ENCODE measurements around the gene POLR2M. TPM values are rescaled to one million over a fixed set of nuclear protein-coding genes. Genes with fewer than 3 reads are reported as not detected.

The POLR2M gene
- polyA plus RNA-seq, 1 donor from 2014 or later, result 45.1 TPM

DNA sequence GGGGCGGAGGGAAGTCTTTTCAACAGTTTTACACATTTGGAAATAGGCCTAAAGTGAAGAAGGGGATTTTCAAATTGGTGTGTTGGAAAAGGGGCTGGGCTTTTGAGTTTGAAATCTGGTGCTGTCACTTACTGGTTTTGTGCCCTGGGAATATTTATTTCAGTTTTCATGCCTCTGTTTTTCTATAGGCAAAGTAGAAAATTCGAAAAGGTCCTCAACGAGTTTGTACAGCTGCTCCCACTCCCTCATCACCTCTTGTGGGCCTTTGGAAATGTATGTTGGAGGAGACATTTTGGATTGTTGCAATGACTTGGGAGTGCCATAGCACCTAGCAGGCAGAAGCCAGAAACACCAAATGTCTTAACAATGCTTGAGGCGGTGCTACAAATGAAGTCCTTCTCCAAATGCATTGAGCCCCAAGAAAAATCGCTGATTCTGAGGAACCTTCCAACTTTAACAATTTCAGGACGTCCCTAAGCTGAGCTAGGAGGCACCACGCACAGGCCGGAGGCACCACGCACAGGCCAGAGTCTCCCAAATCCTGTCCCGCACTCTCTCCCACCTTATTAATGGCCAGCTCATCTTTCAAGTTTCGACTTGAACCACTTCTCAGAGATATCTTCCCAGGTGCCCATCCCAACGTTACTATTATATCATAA lies 639 bp upstream of the POLR2M start:
- no peaks in the 10 kb centered on the region for H3K36me3 Mint-ChIP-seq
- peak overlapping the region; percentile 83 to 95 (median 94) for H3K27ac Mint-ChIP-seq
- H3K4me3 Mint-ChIP-seq, result peak overlapping the region; percentile 88 to 98 (median 94)
- H3K27me3 Mint-ChIP-seq, result peaks cover 3% of the 10 kb centered on the region
- no peaks in the 10 kb centered on the region for H3K9me3 Mint-ChIP-seq
- peaks cover 30 to 34% (median 31%) of the 10 kb centered on the region in 3 donors for H3K4me1 Mint-ChIP-seq

DNA sequence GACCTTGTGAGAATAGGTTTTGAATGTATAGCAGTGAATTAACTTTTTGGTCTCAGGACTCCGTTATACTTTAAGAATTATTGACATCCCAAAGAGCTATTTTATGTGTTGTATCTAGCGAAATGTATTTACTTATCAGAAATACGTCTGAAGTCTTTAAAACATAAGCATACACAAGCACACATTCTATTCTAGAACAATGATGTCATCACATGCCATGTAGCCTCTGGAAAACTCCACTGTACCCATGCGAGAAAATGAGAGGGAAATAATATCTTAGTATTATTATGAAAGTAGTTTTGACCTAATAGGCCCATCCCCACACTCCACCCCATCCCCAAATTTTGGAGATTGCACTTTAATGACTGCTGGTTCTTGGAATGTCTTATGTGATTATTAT lies 1.5 kb downstream of the POLR2M start:
- peaks cover 5% of the 10 kb centered on the region for H3K36me3 Mint-ChIP-seq
- H3K9me3 Mint-ChIP-seq, result no peaks in the 10 kb centered on the region
- H3K4me3 Mint-ChIP-seq, result peak overlapping the region; percentile 88 to 98 (median 94)
- H3K27me3 Mint-ChIP-seq, result no peaks in the 10 kb centered on the region
- peaks cover 37 to 41% (median 38%) of the 10 kb centered on the region in 3 donors for H3K4me1 Mint-ChIP-seq
- H3K27ac Mint-ChIP-seq, result peak overlapping the region; percentile 83 to 95 (median 94)

DNA sequence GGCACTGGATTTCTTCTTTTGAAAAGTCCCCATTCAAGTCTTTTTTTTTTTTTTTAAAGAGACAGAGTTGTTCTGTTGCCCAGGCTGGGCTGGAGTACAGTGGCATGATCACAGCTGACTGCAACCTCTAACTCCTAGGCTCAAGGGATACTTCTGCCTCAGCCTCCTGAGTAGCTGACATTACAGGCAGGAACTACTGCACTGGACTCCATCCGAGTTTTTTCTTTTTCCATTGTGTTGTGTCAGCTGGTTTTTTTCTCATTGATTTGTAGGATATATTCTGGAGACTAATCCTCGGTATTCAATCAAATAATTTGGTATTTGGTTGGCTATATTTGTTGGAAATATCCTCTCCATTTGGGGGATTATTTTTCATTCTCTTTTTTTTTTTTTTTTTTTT lies 11.8 kb downstream of the POLR2M start:
- Mint-ChIP-seq H3K36me3 (peaks cover 17% of the 10 kb centered on the region), H3K9me3 (peaks cover 0 to 3% (median 0%) of the 10 kb centered on the region in 3 donors), H3K4me1 (no peaks in the 10 kb centered on the region), H3K27me3 (no peaks in the 10 kb centered on the region), H3K4me3 (no peak overlapping the region), H3K27ac (no peak overlapping the region)

DNA sequence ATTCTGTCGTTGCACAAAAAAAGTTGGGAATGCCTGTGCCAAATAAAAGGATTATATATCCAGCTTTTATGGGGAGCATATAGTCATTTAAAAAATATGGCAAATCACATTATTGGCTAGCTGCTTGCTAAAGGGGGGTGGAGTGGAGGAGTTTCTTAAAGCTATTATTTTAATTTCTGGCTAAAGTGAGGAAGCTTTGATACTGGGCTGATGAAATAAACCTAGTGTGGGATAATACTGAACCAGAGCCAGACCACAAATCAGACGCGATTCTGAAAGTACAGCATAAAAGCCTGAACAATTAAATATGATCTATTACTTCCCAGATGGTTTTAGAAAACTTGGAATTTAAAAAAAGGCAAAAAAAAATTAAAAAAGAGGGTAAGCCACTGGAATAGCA lies 14.4 kb downstream of the POLR2M start:
- Mint-ChIP-seq H3K9me3 (peaks cover 0 to 7% (median 3%) of the 10 kb centered on the region in 3 donors), H3K27me3 (no peaks in the 10 kb centered on the region), H3K36me3 (peaks cover 24% of the 10 kb centered on the region), H3K4me1 (no peaks in the 10 kb centered on the region), H3K27ac (no peak overlapping the region), H3K4me3 (no peak overlapping the region)

DNA sequence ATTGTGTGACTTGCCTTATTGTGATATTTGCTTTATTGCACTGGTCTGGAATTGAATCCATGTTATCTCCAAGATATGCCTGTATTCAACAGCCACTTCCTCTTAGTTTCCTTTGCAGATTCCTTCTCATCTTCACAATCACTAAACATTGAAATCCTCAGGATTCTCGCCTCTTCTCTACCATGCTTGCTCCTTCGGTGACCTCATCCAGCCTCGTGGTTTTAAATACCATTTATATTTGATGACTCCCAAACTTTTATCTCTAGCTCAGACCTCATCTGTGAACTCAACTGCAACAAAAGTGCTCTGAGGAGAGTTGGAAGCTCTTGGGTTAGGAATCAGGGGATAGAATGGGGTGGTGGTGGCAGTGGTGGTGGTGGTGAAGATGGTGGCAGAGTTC lies 19.9 kb downstream of the POLR2M start:
- Mint-ChIP-seq H3K4me3 (no peak overlapping the region), H3K27me3 (no peaks in the 10 kb centered on the region), H3K9me3 (peaks cover 0 to 4% (median 3%) of the 10 kb centered on the region in 3 donors), H3K36me3 (peaks cover 14% of the 10 kb centered on the region), H3K27ac (no peak overlapping the region), H3K4me1 (peaks cover 0 to 2% (median 0%) of the 10 kb centered on the region in 3 donors)

DNA sequence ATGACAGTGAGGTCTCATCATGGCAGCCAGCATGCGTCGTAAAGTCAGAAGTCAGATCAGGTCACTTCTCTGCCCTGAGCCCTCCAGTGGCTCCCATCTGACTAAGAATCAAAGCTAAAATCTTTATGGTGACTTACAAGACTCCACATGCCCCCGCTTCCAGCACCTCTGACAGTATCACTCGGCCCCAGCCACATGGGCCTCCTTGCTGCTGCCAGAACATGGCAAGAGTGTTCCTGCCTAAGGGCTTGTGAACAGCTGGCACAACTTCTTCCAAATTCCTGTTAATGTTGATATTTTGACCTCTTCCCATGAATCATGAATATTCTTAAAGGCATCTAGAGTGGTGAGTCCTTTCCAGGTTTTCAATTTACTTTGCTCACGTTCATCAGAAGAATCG lies 20.5 kb downstream of the POLR2M start:
- peaks cover 0 to 2% (median 0%) of the 10 kb centered on the region in 3 donors for H3K4me1 Mint-ChIP-seq
- no peaks in the 10 kb centered on the region for H3K27me3 Mint-ChIP-seq
- H3K36me3 Mint-ChIP-seq, result peaks cover 13% of the 10 kb centered on the region
- H3K27ac Mint-ChIP-seq, result no peak overlapping the region
- H3K4me3 Mint-ChIP-seq, result no peak overlapping the region
- peaks cover 0 to 4% (median 3%) of the 10 kb centered on the region in 3 donors for H3K9me3 Mint-ChIP-seq

DNA sequence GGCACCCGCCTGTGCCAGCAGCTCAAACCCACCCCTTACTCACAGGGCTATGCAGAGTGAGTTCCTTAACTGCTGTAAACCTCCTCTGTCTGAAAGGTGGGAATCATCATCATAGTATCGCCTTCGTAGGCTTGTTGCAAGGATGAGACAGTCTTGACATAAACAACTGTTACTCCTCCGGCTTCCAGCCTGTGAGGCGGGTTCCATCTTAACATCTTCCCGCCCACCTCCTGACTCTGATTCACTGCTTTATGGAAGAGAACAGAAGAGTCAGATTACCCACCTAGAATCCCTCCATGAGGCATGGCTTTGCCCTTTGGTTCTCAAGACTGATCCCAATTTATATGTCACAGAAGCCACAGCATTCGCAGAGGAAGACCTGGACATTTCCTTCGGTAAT lies 21.9 kb downstream of the POLR2M start:
- Mint-ChIP-seq H3K4me1 (peaks cover 0 to 5% (median 0%) of the 10 kb centered on the region in 3 donors), H3K27ac (peak overlapping the region in 1 of 3 donors; percentile 9), H3K36me3 (peaks cover 8% of the 10 kb centered on the region), H3K27me3 (no peaks in the 10 kb centered on the region), H3K4me3 (no peak overlapping the region), H3K9me3 (peaks cover 0 to 4% (median 3%) of the 10 kb centered on the region in 3 donors)

DNA sequence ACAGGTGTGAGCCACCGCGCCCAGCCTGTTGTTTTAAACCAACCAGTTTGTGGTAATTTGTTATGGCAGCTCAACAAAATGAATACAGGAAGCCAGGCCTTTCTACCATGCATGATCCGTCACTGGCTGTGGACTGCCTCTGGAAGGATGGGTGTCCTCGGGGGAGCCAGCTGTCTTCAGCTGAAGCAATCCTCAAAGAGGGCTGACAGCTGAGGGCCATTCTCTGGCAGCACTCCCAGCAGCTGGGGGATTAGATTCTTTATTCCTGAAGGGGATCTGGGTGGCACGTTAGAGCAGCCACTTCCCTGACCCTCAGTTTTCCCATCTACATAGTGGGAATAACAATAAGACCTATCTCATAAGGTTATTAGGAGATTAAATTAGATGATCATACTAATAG lies 24.4 kb downstream of the POLR2M start:
- no peak overlapping the region for H3K27ac Mint-ChIP-seq
- H3K36me3 Mint-ChIP-seq, result peaks cover under 1% of the 10 kb centered on the region
- peaks cover 0 to 8% (median 0%) of the 10 kb centered on the region in 3 donors for H3K4me1 Mint-ChIP-seq
- no peaks in the 10 kb centered on the region for H3K27me3 Mint-ChIP-seq
- no peak overlapping the region for H3K4me3 Mint-ChIP-seq
- H3K9me3 Mint-ChIP-seq, result no peaks in the 10 kb centered on the region

DNA sequence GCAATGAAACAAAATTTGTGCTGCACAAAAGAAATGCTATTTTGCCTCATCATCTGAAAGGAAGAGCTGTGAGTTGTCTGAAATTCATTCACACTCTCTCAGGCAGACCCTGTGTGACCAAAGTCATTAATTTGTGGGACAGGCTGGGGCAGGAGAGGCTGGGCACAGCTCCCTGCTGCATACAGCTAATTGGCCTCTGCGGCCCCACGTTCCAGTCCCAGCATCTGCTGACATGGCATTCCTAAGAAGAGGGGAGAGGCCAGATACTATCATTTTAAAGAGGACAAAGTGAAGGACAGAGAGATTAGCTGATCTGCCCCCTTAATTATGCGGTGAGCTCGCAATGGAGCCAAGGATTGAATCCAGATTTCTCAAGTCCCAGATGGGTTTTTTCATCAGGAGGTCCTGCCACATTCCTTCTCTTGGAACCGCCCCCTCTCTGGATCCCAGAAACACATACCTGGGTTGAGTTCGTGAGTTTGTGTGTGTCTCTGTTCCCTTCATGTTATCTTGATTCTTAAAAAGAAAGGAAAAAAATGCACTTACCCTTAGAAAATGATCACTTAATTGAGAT lies 25.1 kb downstream of the POLR2M start:
- Mint-ChIP-seq H3K27ac (no peak overlapping the region), H3K36me3 (peaks cover 1% of the 10 kb centered on the region)

DNA sequence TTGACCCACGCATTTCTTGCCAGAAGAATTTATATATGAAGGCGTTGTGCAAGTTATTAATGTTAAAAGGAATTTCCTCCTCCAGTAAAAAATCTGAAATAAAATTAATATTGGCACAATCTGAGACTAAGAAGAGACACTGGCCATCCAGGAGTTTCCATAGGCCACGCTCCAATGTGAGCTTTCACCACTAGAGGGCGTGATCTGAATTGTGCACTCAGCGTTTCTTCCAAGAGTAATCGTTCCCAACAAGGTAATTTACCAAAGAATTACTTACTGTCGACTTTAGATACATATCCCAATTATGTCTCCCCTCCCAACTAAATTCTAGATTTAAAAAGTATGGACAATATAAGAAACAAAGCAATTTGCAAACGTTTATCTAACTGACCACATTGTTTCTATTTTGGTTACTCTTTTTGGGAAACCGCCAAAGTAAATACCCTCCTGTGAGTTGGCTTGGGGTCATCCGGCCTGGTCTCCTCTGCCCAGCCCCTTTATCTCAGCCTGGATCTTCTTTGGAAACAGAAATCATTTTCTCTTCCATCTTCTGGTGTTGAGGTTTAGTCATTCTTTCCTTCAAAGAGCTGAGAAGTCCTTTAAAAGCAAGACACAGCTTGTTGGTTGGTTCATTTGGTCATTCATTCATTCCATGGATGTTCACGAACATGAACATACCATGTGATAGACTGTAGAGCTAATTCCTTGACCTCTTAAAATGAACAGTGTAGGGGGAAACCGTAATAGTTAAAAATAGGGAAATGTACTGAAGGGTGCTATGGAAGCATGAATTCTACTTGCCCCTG lies 26.2 kb downstream of the POLR2M start:
- H3K4me3 Mint-ChIP-seq, result no peak overlapping the region
- H3K9me3 Mint-ChIP-seq, result no peaks in the 10 kb centered on the region
- H3K27ac Mint-ChIP-seq, result no peak overlapping the region
- H3K27me3 Mint-ChIP-seq, result no peaks in the 10 kb centered on the region
- peaks cover 0 to 8% (median 2%) of the 10 kb centered on the region in 3 donors for H3K4me1 Mint-ChIP-seq
- peaks cover 1% of the 10 kb centered on the region for H3K36me3 Mint-ChIP-seq

More for the DNA sequence above, 25.1 kb downstream of the POLR2M start:
- peaks cover 0 to 8% (median 0%) of the 10 kb centered on the region in 3 donors for H3K4me1 Mint-ChIP-seq
- H3K4me3 Mint-ChIP-seq, result no peak overlapping the region
- H3K9me3 Mint-ChIP-seq, result no peaks in the 10 kb centered on the region
- no peaks in the 10 kb centered on the region for H3K27me3 Mint-ChIP-seq

DNA sequence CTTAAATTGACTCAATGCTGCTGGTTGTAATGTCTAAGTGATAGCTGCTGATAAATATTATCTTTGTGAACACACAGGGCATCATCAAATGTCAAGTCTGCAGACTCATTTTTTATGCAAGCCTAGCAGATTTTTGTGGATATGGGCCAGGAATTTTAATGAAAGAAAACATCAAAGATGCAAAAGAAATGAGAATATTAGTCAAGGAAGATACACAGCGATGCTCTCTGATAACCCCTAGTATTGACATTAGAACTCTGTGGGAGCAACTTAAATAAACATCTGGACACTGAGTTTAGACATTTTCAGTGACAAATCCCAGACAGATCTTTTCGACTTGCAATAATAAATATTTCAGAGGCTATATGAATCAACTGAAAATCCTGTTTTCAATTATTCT lies 28.3 kb downstream of the POLR2M start:
- H3K9me3 Mint-ChIP-seq, result no peaks in the 10 kb centered on the region
- H3K4me3 Mint-ChIP-seq, result no peak overlapping the region
- peaks cover 1% of the 10 kb centered on the region for H3K36me3 Mint-ChIP-seq
- no peak overlapping the region for H3K27ac Mint-ChIP-seq
- H3K27me3 Mint-ChIP-seq, result no peaks in the 10 kb centered on the region
- H3K4me1 Mint-ChIP-seq, result peaks cover 0 to 8% (median 3%) of the 10 kb centered on the region in 3 donors

DNA sequence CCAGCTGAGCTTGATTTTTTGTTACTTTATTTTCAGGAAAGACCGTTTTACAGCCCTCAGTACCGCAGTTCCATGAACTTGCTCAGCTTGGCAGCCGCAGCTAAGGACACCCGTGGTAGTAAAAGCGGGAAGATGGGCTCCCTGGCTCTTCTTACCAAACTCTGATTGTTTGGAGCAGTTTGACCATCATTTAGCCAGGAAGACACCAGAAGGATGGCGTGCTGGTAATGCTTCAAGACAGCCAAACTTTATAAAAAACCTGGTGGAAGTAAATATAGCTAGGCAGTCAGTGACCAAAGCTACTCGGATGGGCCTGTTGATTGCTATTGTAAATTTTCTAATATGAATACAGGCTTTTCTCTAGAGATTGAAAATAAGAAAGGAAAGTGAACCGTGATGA lies 28.9 kb downstream of the POLR2M start:
- Mint-ChIP-seq H3K4me3 (no peak overlapping the region), H3K27me3 (no peaks in the 10 kb centered on the region), H3K9me3 (no peaks in the 10 kb centered on the region), H3K36me3 (peaks cover 1% of the 10 kb centered on the region), H3K4me1 (peaks cover 0 to 6% (median 3%) of the 10 kb centered on the region in 3 donors), H3K27ac (no peak overlapping the region)

DNA sequence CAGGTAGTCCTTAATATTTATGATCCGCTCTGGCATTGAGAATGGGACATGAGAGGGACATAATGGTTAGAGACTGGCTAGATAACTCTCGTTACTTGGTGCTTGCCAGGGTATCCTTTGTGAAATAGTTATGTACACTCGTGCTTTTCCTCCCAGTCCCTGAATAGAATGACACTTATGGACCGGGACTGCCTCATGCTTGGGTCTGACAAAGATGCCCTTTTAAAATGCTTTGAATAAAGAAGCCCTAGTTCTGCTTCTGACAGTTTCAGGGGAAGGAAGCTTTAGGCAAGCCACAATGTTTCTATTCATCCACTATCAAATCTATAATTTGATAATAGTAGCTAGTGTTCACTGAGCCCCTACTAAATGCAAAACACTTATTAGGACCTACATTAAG lies 29.4 kb downstream of the POLR2M start:
- Mint-ChIP-seq H3K9me3 (no peaks in the 10 kb centered on the region), H3K4me3 (no peak overlapping the region), H3K36me3 (peaks cover 1% of the 10 kb centered on the region), H3K4me1 (peaks cover 0 to 6% (median 3%) of the 10 kb centered on the region in 3 donors), H3K27me3 (no peaks in the 10 kb centered on the region), H3K27ac (no peak overlapping the region)

DNA sequence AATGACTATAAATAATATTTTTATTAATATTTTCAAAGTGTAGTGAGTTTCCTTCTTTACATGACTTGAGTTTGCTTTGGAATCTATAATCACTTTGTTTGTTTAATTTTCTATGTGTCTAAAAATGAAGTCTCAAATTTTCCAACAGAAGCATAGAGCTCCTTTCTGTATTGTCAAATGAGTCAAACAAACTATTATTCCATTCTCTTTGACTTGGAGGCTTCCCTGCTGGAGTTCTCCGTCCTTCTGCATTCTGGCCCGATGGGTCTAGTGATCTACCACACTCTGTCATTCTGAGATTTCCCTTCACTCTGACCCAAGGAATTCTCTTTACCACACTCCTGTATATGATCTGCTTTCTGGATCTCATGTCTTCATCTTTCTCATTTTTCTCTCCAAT lies 30.1 kb downstream of the POLR2M start:
- Mint-ChIP-seq H3K4me3 (peak overlapping the region in 1 of 4 donors; percentile 21), H3K27ac (no peak overlapping the region), H3K4me1 (peaks cover 0 to 6% (median 3%) of the 10 kb centered on the region in 3 donors), H3K36me3 (peaks cover 3% of the 10 kb centered on the region), H3K9me3 (no peaks in the 10 kb centered on the region), H3K27me3 (no peaks in the 10 kb centered on the region)

DNA sequence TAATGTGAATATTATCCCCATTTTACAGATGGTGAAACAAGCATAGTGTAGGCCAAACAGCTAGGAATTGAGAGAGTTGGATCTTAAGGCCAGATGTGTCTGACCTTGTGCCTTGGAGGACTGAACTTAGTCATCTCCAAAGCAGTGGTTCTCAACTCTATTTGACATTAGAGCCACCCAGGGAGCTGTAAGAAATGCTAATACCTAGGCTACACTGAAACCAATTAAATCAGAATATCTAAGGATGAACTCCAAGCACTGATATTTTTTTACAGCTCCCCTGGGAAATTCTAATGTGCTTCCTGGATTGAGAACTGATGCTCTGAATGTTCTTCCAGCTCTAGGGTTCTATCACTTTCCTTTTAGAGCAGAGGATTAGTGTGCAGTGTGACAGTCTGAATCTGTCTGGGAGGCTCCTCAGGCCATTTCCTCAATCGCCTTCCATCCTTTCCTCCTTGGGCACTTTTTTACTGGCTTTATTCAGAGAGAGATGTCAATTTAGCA lies 32.3 kb downstream of the POLR2M start:
- no peak overlapping the region for H3K4me3 Mint-ChIP-seq
- H3K4me1 Mint-ChIP-seq, result peaks cover 0 to 3% (median 2%) of the 10 kb centered on the region in 3 donors
- no peaks in the 10 kb centered on the region for H3K9me3 Mint-ChIP-seq
- no peak overlapping the region for H3K27ac Mint-ChIP-seq
- H3K27me3 Mint-ChIP-seq, result no peaks in the 10 kb centered on the region
- peaks cover 4% of the 10 kb centered on the region for H3K36me3 Mint-ChIP-seq

Data from IgD-negative memory B cell (primary cell).